T-helper 9 cell (primary cell): ENCODE results near the gene TIPRL.
"Not testable (repeated sequence)": the region's sequence is repeated elsewhere in the genome, so short reads cannot be mapped to it uniquely, and the experiment has no call there.

Source experiments
- DNase-seq: peaks from one replicate; pipeline ENCODE4 v3.0.0-alpha.2; 2020
- total RNA-seq, 2 donors: gene quantifications; one replicate each; lab custom pipeline; 2026; lab: John Stamatoyannopoulos, UW

The TIPRL gene
- total RNA-seq: 26.5 to 58.1 reads per million in 2 donors

- peak; percentile 91 for DNase-seq
These were observed at the start of gene TIPRL for GRCh38 chr1:168178638-168179437. TSS of gene TIPRL (plus strand) at chr1:168178962. CDS start at chr1:168179078, 116 bp downstream.

- no peak for DNase-seq
These were observed 48.8 kb upstream of the TIPRL start for GRCh38 chr1:168129933-168130332.

GRCh38 chr1:168134132-168134531 lies 44.6 kb upstream of the TIPRL start:
- no peak for DNase-seq

- no peak for DNase-seq
These were observed 44.1 kb upstream of the TIPRL start for GRCh38 chr1:168134642-168135041.

- DNase-seq: no peak
These were observed 43.4 kb upstream of the TIPRL start for GRCh38 chr1:168135116-168135920.

GRCh38 chr1:168135921-168136708 lies 42.6 kb upstream of the TIPRL start:
- no peak for DNase-seq

GRCh38 chr1:168136709-168137514 lies 41.9 kb upstream of the TIPRL start, which contains the start of gene GPR161:
TSS of gene GPR161 (minus strand) at chr1:168136930. CDS start at chr1:168104850, 32,080 bp downstream.
- DNase-seq: peak; percentile 14

- DNase-seq: no peak
These were observed 41.3 kb upstream of the TIPRL start for GRCh38 chr1:168137515-168137821.

GRCh38 chr1:168138134-168138533 lies 40.6 kb upstream of the TIPRL start:
- DNase-seq: no peak

- DNase-seq: no peak
These were observed 39.7 kb upstream of the TIPRL start for GRCh38 chr1:168139070-168139469.

GRCh38 chr1:168141871-168142385 lies 36.8 kb upstream of the TIPRL start:
- DNase-seq: no peak

- peak; percentile 84 for DNase-seq
These were observed 33.3 kb upstream of the TIPRL start for GRCh38 chr1:168145184-168146159.

GRCh38 chr1:168146160-168146539 lies 32.6 kb upstream of the TIPRL start:
- no peak for DNase-seq

- no peak for DNase-seq
These were observed 32.1 kb upstream of the TIPRL start for GRCh38 chr1:168146626-168147025.

- no peak for DNase-seq
These were observed 29.8 kb upstream of the TIPRL start for GRCh38 chr1:168148916-168149315.

- no peak for DNase-seq
These were observed 28.5 kb upstream of the TIPRL start for GRCh38 chr1:168150283-168150682.

- DNase-seq: no peak
These were observed 26.8 kb upstream of the TIPRL start for GRCh38 chr1:168151935-168152334.

- DNase-seq: not testable (repeated sequence)
These were observed 24.1 kb upstream of the TIPRL start for GRCh38 chr1:168154707-168155106.

- DNase-seq: no peak
These were observed 22.9 kb upstream of the TIPRL start for GRCh38 chr1:168155910-168156309.

GRCh38 chr1:168157638-168158037 lies 21.1 kb upstream of the TIPRL start:
- DNase-seq: no peak

GRCh38 chr1:168159251-168159650 lies 19.5 kb upstream of the TIPRL start:
- DNase-seq: no peak
